Measurements from ENCODE around the gene NR4A1. TPM values are rescaled to one million over a fixed set of nuclear protein-coding genes. Genes with fewer than 3 reads are reported as not detected.

Gene NR4A1
- total and polyA plus RNA-seq, 2 of the 13 experiments (the other 11 are each of a cell fraction or from before 2014, with no cell fraction given): 5.7 to 15.2 TPM

GRCh38 chr12:52082026-52082668 lies 30.9 kb downstream of the NR4A1 start (continued):
- TF ChIP-seq ZNF275 (CRISPR knock-in tag; IDR thresholded peaks at IDR 0.05; ENCODE audit: borderline replicate concordance): no peak
- TF ChIP-seq PHF21A (CRISPR knock-in tag; IDR thresholded peaks at IDR 0.05): peak; percentile 94
- TF ChIP-seq ZNF609 (CRISPR knock-in tag; IDR thresholded peaks at IDR 0.05; ENCODE audit: borderline replicate concordance): peak; percentile 72; the same call in 1 of the 2 replicates
- TF ChIP-seq ARID5B (CRISPR knock-in tag; IDR thresholded peaks at IDR 0.05): peak; percentile 58
- TF ChIP-seq ZNF274 (CRISPR knock-in tag; IDR thresholded peaks at IDR 0.05): peak; percentile 14; the same call in 1 of the 2 replicates
- TF ChIP-seq SOX5 (CRISPR knock-in tag; IDR thresholded peaks at IDR 0.05; ENCODE audit: borderline replicate concordance): peak; percentile 55
- TF ChIP-seq PHB2 (IDR thresholded peaks at IDR 0.05; ENCODE audit: partially characterized antibody): no peak
- TF ChIP-seq ZNF362 (CRISPR knock-in tag; IDR thresholded peaks at IDR 0.05; ENCODE audit: borderline replicate concordance): peak; percentile 93
- peak; percentile 63; the same call in 1 of the 2 replicates for TF ChIP-seq ARID4A (CRISPR knock-in tag; IDR thresholded peaks at IDR 0.05; ENCODE audit: borderline replicate concordance)
- peak; percentile 42; the same call in 1 of the 2 replicates for TF ChIP-seq ZSCAN29 (CRISPR knock-in tag; conservative IDR thresholded peaks at IDR 0.05)
- TF ChIP-seq PPARG (CRISPR knock-in tag; conservative IDR thresholded peaks at IDR 0.05): no peak
- TF ChIP-seq FIP1L1 (IDR thresholded peaks at IDR 0.05; ENCODE audit: borderline replicate concordance, insufficient read depth, low read depth, low read length): no peak

Measured in HepG2 (cell line).